Keratinocyte (primary cell): Measurements from ENCODE around the gene TMEM178A. TPM values are rescaled to one million over a fixed set of nuclear protein-coding genes. Genes with fewer than 3 reads are reported as not detected.

Experiments
- DNase-seq: peaks from one replicate; pipeline ENCODE4 v3.0.0-alpha.2; 2011; ENCODE audit warnings: low read depth, missing footprints, low spot score
- FAIRE-seq: peaks from 2 replicates; lab custom pipeline; 2011; peaks lifted over from hg19 to GRCh38; lab: Jason Lieb, UNC
- H2AFZ ChIP-seq: 2 replicates; pipeline ENCODE4 v1.6.0; 2012; ENCODE audit warnings: low read length, control low read depth, inconsistent platforms; ENCODE audit not compliant: control insufficient read depth
- H3K27ac ChIP-seq: 2 replicates; pipeline ENCODE4 v1.5.1; 2011; ENCODE audit warnings: low read length; ENCODE audit not compliant: control insufficient read depth, insufficient read depth
- H3K27me3 ChIP-seq: 3 replicates; pipeline ENCODE4 v1.6.0; 2011; ENCODE audit warnings: low read length; ENCODE audit not compliant: control insufficient read depth, insufficient read depth; ENCODE audit errors: extremely low read depth
- H3K36me3 ChIP-seq, 2 experiments: 2 replicates in 1 of 2; 3 replicates in 1 of 2; pipeline ENCODE4 v1.5.1; 2011; ENCODE audit warnings: low read length in 2 of 2, mild to moderate bottlenecking in 1 of 2; ENCODE audit not compliant: control insufficient read depth in 2 of 2, insufficient read depth in 2 of 2; ENCODE audit errors: extremely low read depth in 1 of 2
- H3K4me1 ChIP-seq: 3 replicates; pipeline ENCODE4 v1.5.1; 2011; ENCODE audit warnings: low read length; ENCODE audit not compliant: control insufficient read depth, insufficient read depth; ENCODE audit errors: extremely low read depth
- H3K4me2 ChIP-seq: 3 replicates; pipeline ENCODE4 v1.6.0; 2011; ENCODE audit warnings: low read depth, low read length; ENCODE audit not compliant: control insufficient read depth, insufficient read depth; ENCODE audit errors: extremely low read depth
- H3K4me3 ChIP-seq, 3 experiments: fragments of 200-600 bp in 1 of 3; sonication (generic) in 1 of 3; 2 replicates in 2 of 3; 3 replicates in 1 of 3; pipeline ENCODE4 v1.5.1; 2011 to 2016; ENCODE audit warnings: low read length in 3 of 3, mild to moderate bottlenecking in 3 of 3, control low read depth in 2 of 3, inconsistent platforms in 1 of 3, low read depth in 1 of 3, mixed read lengths in 1 of 3, mixed run types in 1 of 3, moderate library complexity in 1 of 3; ENCODE audit not compliant: control insufficient read depth in 2 of 3, insufficient read depth in 2 of 3; ENCODE audit errors: extremely low read depth in 1 of 3
- H3K79me2 ChIP-seq: 2 replicates; pipeline ENCODE4 v1.6.0; 2012; ENCODE audit warnings: low read length; ENCODE audit not compliant: control insufficient read depth, insufficient read depth
- H3K9ac ChIP-seq: 3 replicates; pipeline ENCODE4 v1.6.0; 2011; ENCODE audit warnings: low read length; ENCODE audit not compliant: control insufficient read depth, insufficient read depth; ENCODE audit errors: extremely low read depth
- H3K9me1 ChIP-seq: 3 replicates; pipeline ENCODE4 v1.6.0; 2011; ENCODE audit warnings: low read length; ENCODE audit not compliant: control insufficient read depth, insufficient read depth; ENCODE audit errors: extremely low read depth
- H3K9me3 ChIP-seq: 2 replicates; pipeline ENCODE4 v1.5.1; 2012; ENCODE audit warnings: low read depth, low read length; ENCODE audit not compliant: control insufficient read depth
- H4K20me1 ChIP-seq: 3 replicates; pipeline ENCODE4 v1.6.0; 2011; ENCODE audit warnings: low read length; ENCODE audit not compliant: control insufficient read depth, insufficient read depth; ENCODE audit errors: extremely low read depth
- CTCF ChIP-seq, 3 experiments: IDR thresholded peaks in 1 of 3; conservative IDR thresholded peaks in 1 of 3; optimal IDR thresholded peaks in 1 of 3; 2 replicates in 2 of 3; 3 replicates in 1 of 3; pipeline versions ENCODE3 to v1.5.1; 2011; ENCODE audit warnings: low read length in 3 of 3, mild to moderate bottlenecking in 3 of 3, moderate library complexity in 2 of 3, control low read depth in 1 of 3, inconsistent platforms in 1 of 3; ENCODE audit not compliant: insufficient read depth in 2 of 3; ENCODE audit errors: extremely low read depth in 1 of 3
- EZH2 ChIP-seq: IDR thresholded peaks from one replicate; pipeline ENCODE4 v1.6.1; 2012; ENCODE audit warnings: inconsistent platforms, mild to moderate bottlenecking, low read length, moderate library complexity
- dilution Hi-C: fragments of 300-500 bp; cut with MboI; formaldehyde crosslinking; loops from one replicate; pipeline ENCODE4 v1.7.0; 2020; ENCODE audit warnings: low sequenced_read_pairs; ENCODE audit not compliant: extremely low pct_ligation_motif_present
- polyA plus RNA-seq, 5 experiments: library from polyadenylated mRNA; depleted of rRNA in 3 of 5; stranded (reverse) in 3 of 5; stranded (forward) in 1 of 5; unstranded in 1 of 5; fragments of >200 nt; gene quantifications; 1 replicate in 1 of 5; 2 replicates in 3 of 5; 3 replicates in 1 of 5; pipeline versions ENCODE4 v1.2.1 to v1.2.3, GENCODE V29; 2011 to 2012; ENCODE audit warnings: missing spikeins in 2 of 5, low read depth in 1 of 5, low replicate concordance in 1 of 5

Gene TMEM178A
- polyA plus RNA-seq, 1 donor (not counting 4 experiments of a cell fraction or from before 2014, with no cell fraction given), result 0.07 TPM

- TF ChIP-seq EZH2 (no peak), CTCF (optimal IDR thresholded peaks at IDR 0.05 in 1 of 3, IDR thresholded peaks at IDR 0.05 in 1 of 3, conservative IDR thresholded peaks at IDR 0.05 in 1 of 3; ENCODE audit: extremely low read depth in 1 of 3, insufficient read depth in 2 of 3, low read length in 3 of 3) (no peak)
- no peak for DNase-seq
- H3K4me3 ChIP-seq, result no peak overlapping the region
- no peak overlapping the region for H3K9ac ChIP-seq
- dilution Hi-C loops, result no loop called here
- H3K9me1 ChIP-seq, result no peaks in the 10 kb centered on the region
- no peaks in the 10 kb centered on the region for H3K27me3 ChIP-seq
- H4K20me1 ChIP-seq, result no peaks in the 10 kb centered on the region
- H3K79me2 ChIP-seq, result no peaks in the 10 kb centered on the region
- H3K27ac ChIP-seq, result peak overlapping the region; percentile 28
- H3K4me2 ChIP-seq, result no peak overlapping the region
- peaks cover 20% of the 10 kb centered on the region for H3K4me1 ChIP-seq
- no peaks in the 10 kb centered on the region for H3K9me3 ChIP-seq
- FAIRE-seq, result no peak
- H2AFZ ChIP-seq, result peak overlapping the region; percentile 1
- H3K36me3 ChIP-seq, result no peaks in the 10 kb centered on the region
Observed at GRCh38 chr2:39631256-39631655, 34.5 kb upstream of the TMEM178A start.

DNA sequence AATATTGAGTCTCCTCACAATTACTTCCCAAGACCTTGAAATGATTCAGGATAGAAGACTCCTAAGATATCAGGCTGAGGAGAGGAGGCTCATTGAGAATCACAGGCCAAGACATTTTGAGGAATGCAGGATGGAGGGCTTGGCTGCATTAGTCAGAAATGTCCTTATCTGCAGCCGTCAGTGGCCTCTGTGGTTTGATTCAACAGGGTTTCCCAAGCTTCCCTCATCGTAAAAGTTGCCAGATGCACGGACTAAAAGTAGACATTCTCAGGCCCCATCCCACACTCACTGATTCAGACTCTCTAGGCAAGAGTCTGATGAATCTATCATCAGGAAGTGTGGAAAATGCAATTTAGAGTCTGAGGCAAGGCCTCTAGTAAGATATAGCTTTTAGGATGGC, 34.0 kb upstream of the TMEM178A start:
- Histone ChIP-seq H3K27ac (peak overlapping the region; percentile 51), H3K4me1 (peaks cover 20% of the 10 kb centered on the region), H2AFZ (peak overlapping the region; percentile 51), H3K27me3 (no peaks in the 10 kb centered on the region), H3K4me2 (no peak overlapping the region), H3K79me2 (no peaks in the 10 kb centered on the region), H3K36me3 (no peaks in the 10 kb centered on the region), H3K4me3 (no peak overlapping the region), H4K20me1 (no peaks in the 10 kb centered on the region), H3K9me1 (no peaks in the 10 kb centered on the region), H3K9ac (no peak overlapping the region), H3K9me3 (no peaks in the 10 kb centered on the region)
- DNase-seq (no peak), FAIRE-seq (peak; percentile 95)
- dilution Hi-C loops, result no loop called here
- TF ChIP-seq EZH2 (no peak), CTCF (optimal IDR thresholded peaks at IDR 0.05 in 1 of 3, IDR thresholded peaks at IDR 0.05 in 1 of 3, conservative IDR thresholded peaks at IDR 0.05 in 1 of 3; ENCODE audit: extremely low read depth in 1 of 3, insufficient read depth in 2 of 3, low read length in 3 of 3) (no peak)
